HG02970 (cell line): ENCODE measurements around the gene NCF2.
"Not testable (repeated sequence)": the region's sequence is repeated elsewhere in the genome, so short reads cannot be mapped to it uniquely, and the experiment has no call there.

Source experiments
- ATAC-seq: cut with Tn5 transposase; IDR thresholded peaks from one replicate; pipeline ENCODE4 v1.9.1; 2021; ENCODE audit warnings: mild to moderate bottlenecking, moderate library complexity, moderate number of reproducible peaks; ENCODE audit not compliant: unreplicated experiment, low FRiP score

The NCF2 gene

GRCh38 chr1:183590244-183591191 lies at the start of gene NCF2:
Gene NCF2 (minus strand): TSS chr1:183590459. CDS start chr1:183590329, 130 bp downstream.
- ATAC-seq: peak; percentile 71

- no peak for ATAC-seq
These were observed 48.6 kb upstream of the NCF2 start for GRCh38 chr1:183638649-183639387.

GRCh38 chr1:183636783-183637182 lies 46.5 kb upstream of the NCF2 start:
- ATAC-seq: no peak

- no peak for ATAC-seq
These were observed 46.0 kb upstream of the NCF2 start for GRCh38 chr1:183636334-183636682.

GRCh38 chr1:183635606-183636333 lies 45.5 kb upstream of the NCF2 start, which contains the start of gene ARPC5:
Gene ARPC5 (minus strand): TSS chr1:183635783. CDS start chr1:183635659, 124 bp downstream.
- ATAC-seq: peak; percentile 92

- peak; percentile 4 for ATAC-seq
These were observed 44.9 kb upstream of the NCF2 start for GRCh38 chr1:183635099-183635605.

- no peak for ATAC-seq
These were observed 44.3 kb upstream of the NCF2 start for GRCh38 chr1:183634429-183635065.

GRCh38 chr1:183633676-183634343 lies 43.6 kb upstream of the NCF2 start:
- no peak for ATAC-seq

- ATAC-seq: no peak
These were observed 42.7 kb upstream of the NCF2 start for GRCh38 chr1:183632964-183633363.

- ATAC-seq: no peak
These were observed 41.9 kb upstream of the NCF2 start for GRCh38 chr1:183632114-183632513.

- no peak for ATAC-seq
These were observed 40.5 kb upstream of the NCF2 start for GRCh38 chr1:183630748-183631147.

GRCh38 chr1:183628537-183628936 lies 38.3 kb upstream of the NCF2 start:
- no peak for ATAC-seq

GRCh38 chr1:183626236-183626635 lies 36.0 kb upstream of the NCF2 start:
- ATAC-seq: not testable (repeated sequence)

GRCh38 chr1:183622884-183623785 lies 32.9 kb upstream of the NCF2 start:
- no peak for ATAC-seq

GRCh38 chr1:183622013-183622412 lies 31.8 kb upstream of the NCF2 start:
- ATAC-seq: no peak

- ATAC-seq: no peak
These were observed 30.1 kb upstream of the NCF2 start for GRCh38 chr1:183620311-183620710.

GRCh38 chr1:183619781-183620180 lies 29.5 kb upstream of the NCF2 start:
- ATAC-seq: no peak

GRCh38 chr1:183618202-183618601 lies 27.9 kb upstream of the NCF2 start:
- not testable (repeated sequence) for ATAC-seq
